Measurements from ENCODE around the gene SOD3. TPM values are rescaled to one million over a fixed set of nuclear protein-coding genes. Genes with fewer than 3 reads are reported as not detected.

The SOD3 gene
- total and polyA plus RNA-seq, 2 of the 4 experiments (the other 2 are of a cell fraction), result 0.36 to 5.8 TPM

DNA sequence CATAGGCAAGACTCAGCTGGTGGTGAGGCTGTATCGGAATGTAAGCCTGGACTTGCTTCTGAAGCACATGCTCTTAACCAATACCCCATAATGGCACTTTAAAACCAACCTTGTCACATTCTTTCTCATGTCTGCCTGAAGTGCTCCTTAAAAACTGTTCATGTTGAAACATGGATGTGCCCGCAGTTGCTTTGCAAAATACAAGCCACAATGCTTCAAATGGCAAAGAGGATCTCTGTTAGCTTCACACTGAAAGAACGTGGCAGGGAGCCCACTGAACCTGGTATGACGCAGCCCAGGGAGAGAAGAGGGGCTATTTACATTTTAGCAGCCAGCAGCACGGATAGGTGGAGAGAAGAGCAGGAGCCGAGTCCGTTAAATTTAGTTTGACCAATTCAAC lies 29.3 kb downstream of the SOD3 start:
- H2AK5ac ChIP-seq (ENCODE audit: low read depth, low read length), result no peak overlapping the region
- no peak overlapping the region for H4K8ac ChIP-seq (ENCODE audit: low read depth in 2 of 2, low read length in 2 of 2)
- no peak overlapping the region for H3K9ac ChIP-seq (ENCODE audit: low read depth, low read length)
- H2BK15ac ChIP-seq (ENCODE audit: low read depth, low read length), result no peak overlapping the region
- H4K5ac ChIP-seq (ENCODE audit: low read depth, low read length), result no peak overlapping the region
- H2BK120ac ChIP-seq (ENCODE audit: low read depth, low read length), result no peak overlapping the region
- H3K18ac ChIP-seq (ENCODE audit: low read depth, low read length), result no peak overlapping the region
- no peak overlapping the region for H3K14ac ChIP-seq (replicated peaks; ENCODE audit: low read depth, low read length)
- no TSS peak for BruUV-seq (replicated peaks)
- in situ Hi-C loops (cut with MboI; ENCODE audit: low sequenced_read_pairs) (no loop called here), intact Hi-C loops (cut with micrococcal nuclease) (no loop called here), dilution Hi-C loops (cut with HindIII; ENCODE audit: low sequenced_read_pairs, unreplicated experiment) (no loop called here)
- H4K91ac ChIP-seq (ENCODE audit: insufficient read depth, low read depth, low read length), result no peak overlapping the region
- no peaks in the 10 kb centered on the region for H3K4me1 ChIP-seq (ENCODE audit: control insufficient read depth, insufficient read depth, low read length)
- no peak overlapping the region for H2BK20ac ChIP-seq (ENCODE audit: low read depth, low read length)
- WGBS, 2 experiments (ENCODE audit: extremely low coverage in 2 of 2, insufficient read length in 1 of 2), result 100% methylated on average over 1 of the region's 7 CpGs; no CpG with 5 or more reads in 1 of the 2 experiments
- H2AK9ac ChIP-seq (replicated peaks; ENCODE audit: low read depth, low read length, poor library complexity), result no peak overlapping the region
- no peak overlapping the region for H3K27ac ChIP-seq (ENCODE audit: insufficient read depth, low read length)
- no peak overlapping the region for H3K4ac ChIP-seq (ENCODE audit: low read depth, low read length)
- H3K4me3 ChIP-seq (ENCODE audit: insufficient read depth, low read depth, low read length), result no peak overlapping the region
- CTCF ChIA-PET, result interaction anchor here (0.6 kb wide), 1 partner anchor 31 kb away, joined by 5 read pairs; no protein-coding TSS in a partner anchor
- POLR2A ChIA-PET (ENCODE audit: unreplicated experiment), result no interaction called here
- no peaks in the 10 kb centered on the region for H3K27me3 ChIP-seq (ENCODE audit: control insufficient read depth, insufficient read depth, low read length)
- DNase-seq, result no peak
- H3K23ac ChIP-seq (ENCODE audit: low read depth, low read length), result no peak overlapping the region
- H2BK5ac ChIP-seq (ENCODE audit: low read depth, low read length, poor library complexity, severe bottlenecking), result no peak overlapping the region
- no peak overlapping the region for H2AFZ ChIP-seq (replicated peaks; ENCODE audit: low read length, poor library complexity)
- H3K79me1 ChIP-seq (ENCODE audit: low read depth in 1 of 2, low read length in 2 of 2), result no peaks in the 10 kb centered on the region
- H3K9me3 ChIP-seq (ENCODE audit: control insufficient read depth, insufficient read depth, low read length), result no peaks in the 10 kb centered on the region
- TF ChIP-seq, protein P1, sequence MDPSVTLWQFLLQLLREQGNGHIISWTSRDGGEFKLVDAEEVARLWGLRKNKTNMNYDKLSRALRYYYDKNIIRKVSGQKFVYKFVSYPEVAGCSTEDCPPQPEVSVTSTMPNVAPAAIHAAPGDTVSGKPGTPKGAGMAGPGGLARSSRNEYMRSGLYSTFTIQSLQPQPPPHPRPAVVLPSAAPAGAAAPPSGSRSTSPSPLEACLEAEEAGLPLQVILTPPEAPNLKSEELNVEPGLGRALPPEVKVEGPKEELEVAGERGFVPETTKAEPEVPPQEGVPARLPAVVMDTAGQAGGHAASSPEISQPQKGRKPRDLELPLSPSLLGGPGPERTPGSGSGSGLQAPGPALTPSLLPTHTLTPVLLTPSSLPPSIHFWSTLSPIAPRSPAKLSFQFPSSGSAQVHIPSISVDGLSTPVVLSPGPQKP (IDR thresholded peaks at IDR 0.05; ENCODE audit: borderline replicate concordance, low read depth, low read length), result no peak
- TF ChIP-seq MAZ (IDR thresholded peaks at IDR 0.05; ENCODE audit: borderline replicate concordance, low read depth, low read length) (no peak), MXI1 (IDR thresholded peaks at IDR 0.05; ENCODE audit: borderline replicate concordance, low read depth, low read length) (no peak), NFE2L2 (IDR thresholded peaks at IDR 0.05; ENCODE audit: low read depth, low read length) (no peak), FOS (IDR thresholded peaks at IDR 0.05; ENCODE audit: low read depth, low read length) (no peak), CEBPB (IDR thresholded peaks at IDR 0.05; ENCODE audit: low read depth, low read length) (no peak), RFX5 (IDR thresholded peaks at IDR 0.05; ENCODE audit: low read depth, low read length) (no peak), SMC3 (IDR thresholded peaks at IDR 0.05; ENCODE audit: low read depth, low read length) (no peak), CHD1 (IDR thresholded peaks at IDR 0.05; ENCODE audit: low read depth, low read length) (no peak), RCOR1 (IDR thresholded peaks at IDR 0.05; ENCODE audit: insufficient replicate concordance, low read length) (no peak), RAD21 (IDR thresholded peaks at IDR 0.05; ENCODE audit: low read length) (no peak), BHLHE40 (IDR thresholded peaks at IDR 0.05; ENCODE audit: low read depth, low read length) (no peak), POLR2A (IDR thresholded peaks at IDR 0.05; ENCODE audit: low read depth, low read length) (no peak)
- TF ChIP-seq, protein P2, sequence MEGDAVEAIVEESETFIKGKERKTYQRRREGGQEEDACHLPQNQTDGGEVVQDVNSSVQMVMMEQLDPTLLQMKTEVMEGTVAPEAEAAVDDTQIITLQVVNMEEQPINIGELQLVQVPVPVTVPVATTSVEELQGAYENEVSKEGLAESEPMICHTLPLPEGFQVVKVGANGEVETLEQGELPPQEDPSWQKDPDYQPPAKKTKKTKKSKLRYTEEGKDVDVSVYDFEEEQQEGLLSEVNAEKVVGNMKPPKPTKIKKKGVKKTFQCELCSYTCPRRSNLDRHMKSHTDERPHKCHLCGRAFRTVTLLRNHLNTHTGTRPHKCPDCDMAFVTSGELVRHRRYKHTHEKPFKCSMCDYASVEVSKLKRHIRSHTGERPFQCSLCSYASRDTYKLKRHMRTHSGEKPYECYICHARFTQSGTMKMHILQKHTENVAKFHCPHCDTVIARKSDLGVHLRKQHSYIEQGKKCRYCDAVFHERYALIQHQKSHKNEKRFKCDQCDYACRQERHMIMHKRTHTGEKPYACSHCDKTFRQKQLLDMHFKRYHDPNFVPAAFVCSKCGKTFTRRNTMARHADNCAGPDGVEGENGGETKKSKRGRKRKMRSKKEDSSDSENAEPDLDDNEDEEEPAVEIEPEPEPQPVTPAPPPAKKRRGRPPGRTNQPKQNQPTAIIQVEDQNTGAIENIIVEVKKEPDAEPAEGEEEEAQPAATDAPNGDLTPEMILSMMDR (conservative IDR thresholded peaks at IDR 0.05; ENCODE audit: low read depth, low read length), result no peak
- TF ChIP-seq, protein P3, sequence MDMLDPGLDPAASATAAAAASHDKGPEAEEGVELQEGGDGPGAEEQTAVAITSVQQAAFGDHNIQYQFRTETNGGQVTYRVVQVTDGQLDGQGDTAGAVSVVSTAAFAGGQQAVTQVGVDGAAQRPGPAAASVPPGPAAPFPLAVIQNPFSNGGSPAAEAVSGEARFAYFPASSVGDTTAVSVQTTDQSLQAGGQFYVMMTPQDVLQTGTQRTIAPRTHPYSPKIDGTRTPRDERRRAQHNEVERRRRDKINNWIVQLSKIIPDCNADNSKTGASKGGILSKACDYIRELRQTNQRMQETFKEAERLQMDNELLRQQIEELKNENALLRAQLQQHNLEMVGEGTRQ (IDR thresholded peaks at IDR 0.05; ENCODE audit: low read depth, low read length), result no peak
- H3K36me3 ChIP-seq (ENCODE audit: control insufficient read depth, insufficient read depth, low read length), result peaks cover 1% of the 10 kb centered on the region; the same call in 1 of the 2 replicates
- H3K4me2 ChIP-seq (ENCODE audit: low read depth, low read length), result no peak overlapping the region
- no peak for ATAC-seq (ENCODE audit: low read depth)
- no peak overlapping the region for H3K56ac ChIP-seq (ENCODE audit: extremely low read depth, insufficient read depth, low read length)
- no peaks in the 10 kb centered on the region for H4K20me1 ChIP-seq (ENCODE audit: insufficient read depth, low read length)
- peaks cover 6% of the 10 kb centered on the region; the same call in 1 of the 2 replicates for H3K9me1 ChIP-seq (ENCODE audit: insufficient read depth, low read length)
